A673 (cell line): Measurements from ENCODE around the gene APOBEC3B.

Experiments
- CTCF ChIP-seq: fragments of 300-800, 200-600 bp; sonication (generic); conservative IDR thresholded peaks from 2 replicates; pipeline ENCODE4 v1.5.1; 2017; ENCODE audit warnings: low read depth, mild to moderate bottlenecking, antibody characterized with exemption, low read length, moderate library complexity, mixed read lengths
- EZH2 ChIP-seq: fragments of 200-600 bp; sonication (generic); IDR thresholded peaks from 2 replicates; pipeline ENCODE4 v1.6.1; 2017; ENCODE audit warnings: borderline replicate concordance, low read depth, mild to moderate bottlenecking, mixed read lengths, antibody characterized with exemption, low read length; ENCODE audit not compliant: poor library complexity, severe bottlenecking

- TF ChIP-seq CTCF (no peak), EZH2 (no peak)
Measured at GRCh38 chr22:38957808-38958650, 24.1 kb upstream of the APOBEC3B start.
